HCEC 1CT (cell line): Measurements from ENCODE around the gene ATP2A1.
"Not testable (repeated sequence)": the region's sequence is repeated elsewhere in the genome, so short reads cannot be mapped to it uniquely, and the experiment has no call there.

Experiments used
- DNase-seq: peaks from one replicate; pipeline ENCODE4 v3.0.0-alpha.2; 2017

ATP2A1 gene

GRCh38 chr16:28883221-28883996 is 5.1 kb downstream of the ATP2A1 start:
- DNase-seq = no peak

GRCh38 chr16:28884045-28884444 is 5.8 kb downstream of the ATP2A1 start:
- no peak for DNase-seq

GRCh38 chr16:28886945-28887344 is 8.7 kb downstream of the ATP2A1 start:
- DNase-seq = no peak

GRCh38 chr16:28890355-28890754 is 12.1 kb downstream of the ATP2A1 start:
- not testable (repeated sequence) for DNase-seq

GRCh38 chr16:28891964-28892890 is 13.9 kb downstream of the ATP2A1 start:
- no peak for DNase-seq

- no peak for DNase-seq
These were observed 15.0 kb downstream of the ATP2A1 start for GRCh38 chr16:28893291-28893690.

- DNase-seq = no peak
These were observed 17.3 kb downstream of the ATP2A1 start for GRCh38 chr16:28895609-28896008.

- no peak for DNase-seq
These were observed 19.5 kb downstream of the ATP2A1 start for GRCh38 chr16:28897826-28898225.

- no peak for DNase-seq
These were observed 20.0 kb downstream of the ATP2A1 start for GRCh38 chr16:28898266-28898665.

- no peak for DNase-seq
These were observed 20.7 kb downstream of the ATP2A1 start for GRCh38 chr16:28898942-28899341.

- no peak for DNase-seq
These were observed 21.7 kb downstream of the ATP2A1 start for GRCh38 chr16:28899882-28900590.

- DNase-seq = no peak
These were observed 22.3 kb downstream of the ATP2A1 start for GRCh38 chr16:28900601-28901000.

GRCh38 chr16:28901862-28902261 is 23.6 kb downstream of the ATP2A1 start:
- DNase-seq = no peak

GRCh38 chr16:28902909-28903308 is 24.6 kb downstream of the ATP2A1 start:
- no peak for DNase-seq

- DNase-seq = no peak
These were observed 25.2 kb downstream of the ATP2A1 start for GRCh38 chr16:28903344-28904042.

- no peak for DNase-seq
These were observed 26.1 kb downstream of the ATP2A1 start for GRCh38 chr16:28904363-28904762.

GRCh38 chr16:28904828-28905227 is 26.5 kb downstream of the ATP2A1 start:
- DNase-seq = no peak

- no peak for DNase-seq
These were observed 27.0 kb downstream of the ATP2A1 start for GRCh38 chr16:28905229-28905754.

- DNase-seq = no peak
These were observed 27.6 kb downstream of the ATP2A1 start for GRCh38 chr16:28905800-28906372.

GRCh38 chr16:28910086-28911031 is 32.1 kb downstream of the ATP2A1 start:
- no peak for DNase-seq

- no peak for DNase-seq
These were observed 34.3 kb downstream of the ATP2A1 start for GRCh38 chr16:28912558-28912957.
